ENCODE data around the gene PEA15. TPM values are rescaled to one million over a fixed set of nuclear protein-coding genes. Genes with fewer than 3 reads are reported as not detected.

PEA15 gene
- total and polyA plus RNA-seq, 9 of the 15 experiments (the other 6 are each of a cell fraction or from before 2014, with no cell fraction given), result 8.2 to 175 (median 35.4) TPM

GRCh38 chr1:160224606-160225005 lies 19.4 kb downstream of the PEA15 start:
- ATAC-seq (no peak), FAIRE-seq (no peak), DNase-seq (ENCODE audit: extremely low read depth in 1 of 4, low spot score in 3 of 4) (no peak)
- H3K4me1 ChIP-seq (replicated peaks in 1 of 2; ENCODE audit: control insufficient read depth in 2 of 2, insufficient read depth in 2 of 2, low read length in 2 of 2), result no peaks in the 10 kb centered on the region
- BruUV-seq (replicated peaks), result no TSS peak
- H2AFZ ChIP-seq (ENCODE audit: low read depth, low read length), result no peak overlapping the region
- H3K36me3 ChIP-seq (ENCODE audit: control insufficient read depth, insufficient read depth, low read length), result peaks cover 99% of the 10 kb centered on the region
- no peaks in the 10 kb centered on the region for H3K9me1 ChIP-seq (ENCODE audit: control insufficient read depth, insufficient read depth, low read length)
- no peak overlapping the region for H3K4me3 ChIP-seq
- no peaks in the 10 kb centered on the region for H4K20me1 ChIP-seq (replicated peaks; ENCODE audit: control insufficient read depth, insufficient read depth, low read length)
- H3K27me3 ChIP-seq (ENCODE audit: control insufficient read depth in 2 of 2, insufficient read depth in 2 of 2, low read length in 2 of 2), result no peaks in the 10 kb centered on the region
- ChIA-PET CTCF (ENCODE audit: low intra/inter-chr PET ratio) (no interaction called here), POLR2A (interaction anchor here (0.6 kb wide), 2 partner anchors 12 to 841 kb away, joined by 3 to 4 read pairs; no protein-coding TSS in a partner anchor)
- 70% methylated on average over 2 of the region's 2 CpGs for WGBS (ENCODE audit: insufficient coverage, low coverage, missing lambda C conversion rate)
- H3K4me2 ChIP-seq (ENCODE audit: insufficient read depth, low read length), result no peak overlapping the region
- no peaks in the 10 kb centered on the region for H3K79me2 ChIP-seq (ENCODE audit: control insufficient read depth, insufficient read depth, low read length)
- in situ Hi-C loops (cut with MboI), result no loop called here
- H3K9ac ChIP-seq (ENCODE audit: insufficient read depth in 1 of 2, low read depth in 2 of 2, low read length in 2 of 2), result no peak overlapping the region
- H3K9me3 ChIP-seq (replicated peaks; ENCODE audit: control insufficient read depth, insufficient read depth, low read depth, low read length), result no peaks in the 10 kb centered on the region
- TF ChIP-seq MCM7 (IDR thresholded peaks at IDR 0.05) (no peak), TGIF2 (CRISPR knock-in tag; IDR thresholded peaks at IDR 0.05) (no peak)
- TF ChIP-seq, protein P1, sequence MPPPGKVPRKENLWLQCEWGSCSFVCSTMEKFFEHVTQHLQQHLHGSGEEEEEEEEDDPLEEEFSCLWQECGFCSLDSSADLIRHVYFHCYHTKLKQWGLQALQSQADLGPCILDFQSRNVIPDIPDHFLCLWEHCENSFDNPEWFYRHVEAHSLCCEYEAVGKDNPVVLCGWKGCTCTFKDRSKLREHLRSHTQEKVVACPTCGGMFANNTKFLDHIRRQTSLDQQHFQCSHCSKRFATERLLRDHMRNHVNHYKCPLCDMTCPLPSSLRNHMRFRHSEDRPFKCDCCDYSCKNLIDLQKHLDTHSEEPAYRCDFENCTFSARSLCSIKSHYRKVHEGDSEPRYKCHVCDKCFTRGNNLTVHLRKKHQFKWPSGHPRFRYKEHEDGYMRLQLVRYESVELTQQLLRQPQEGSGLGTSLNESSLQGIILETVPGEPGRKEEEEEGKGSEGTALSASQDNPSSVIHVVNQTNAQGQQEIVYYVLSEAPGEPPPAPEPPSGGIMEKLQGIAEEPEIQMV (tag; conservative IDR thresholded peaks at IDR 0.05; ENCODE audit: low read depth), result no peak
- H3K27ac ChIP-seq (ENCODE audit: extremely low read depth, low read depth, low read length), result no peak overlapping the region
- intact Hi-C loops (cut with micrococcal nuclease), result no loop called here

DNA sequence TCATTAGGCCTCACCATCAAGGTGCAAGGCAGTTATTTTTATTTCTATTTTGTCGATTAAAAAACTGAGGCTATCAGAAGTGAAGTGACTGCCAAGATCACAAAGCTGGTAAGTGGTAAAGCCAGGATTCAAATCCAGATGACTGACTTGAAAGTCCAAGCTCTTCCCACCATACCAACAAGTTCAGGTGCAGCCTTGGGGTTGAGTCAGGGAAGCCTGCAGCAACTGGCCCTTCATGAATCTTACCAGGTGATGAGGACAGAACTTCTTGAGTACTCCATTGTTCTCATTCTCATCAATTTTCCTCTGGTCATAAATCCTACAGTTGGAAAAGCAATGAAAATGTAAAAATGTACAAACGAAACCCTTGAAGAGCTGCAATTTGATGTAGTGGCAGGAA lies 20.2 kb downstream of the PEA15 start:
- Histone ChIP-seq H3K79me2 (ENCODE audit: control insufficient read depth, insufficient read depth, low read length) (no peaks in the 10 kb centered on the region), H3K27ac (ENCODE audit: extremely low read depth, low read depth, low read length) (no peak overlapping the region), H4K20me1 (replicated peaks; ENCODE audit: control insufficient read depth, insufficient read depth, low read length) (no peaks in the 10 kb centered on the region), H2AFZ (ENCODE audit: low read depth, low read length) (no peak overlapping the region), H3K36me3 (ENCODE audit: control insufficient read depth, insufficient read depth, low read length) (peaks cover 97% of the 10 kb centered on the region), H3K9ac (ENCODE audit: insufficient read depth in 1 of 2, low read depth in 2 of 2, low read length in 2 of 2) (no peak overlapping the region), H3K9me1 (ENCODE audit: control insufficient read depth, insufficient read depth, low read length) (no peaks in the 10 kb centered on the region), H3K9me3 (replicated peaks; ENCODE audit: control insufficient read depth, insufficient read depth, low read depth, low read length) (no peaks in the 10 kb centered on the region), H3K4me3 (no peak overlapping the region), H3K4me2 (ENCODE audit: insufficient read depth, low read length) (no peak overlapping the region), H3K27me3 (ENCODE audit: control insufficient read depth in 2 of 2, insufficient read depth in 2 of 2, low read length in 2 of 2) (no peaks in the 10 kb centered on the region), H3K4me1 (replicated peaks in 1 of 2; ENCODE audit: control insufficient read depth in 2 of 2, insufficient read depth in 2 of 2, low read length in 2 of 2) (no peaks in the 10 kb centered on the region)
- 59% methylated on average over 2 of the region's 2 CpGs for WGBS (ENCODE audit: insufficient coverage, low coverage, missing lambda C conversion rate)
- in situ Hi-C loops (cut with MboI), result no loop called here
- DNase-seq (ENCODE audit: extremely low read depth in 1 of 4, low spot score in 3 of 4) (no peak), FAIRE-seq (no peak), ATAC-seq (no peak)
- ChIA-PET POLR2A (interaction anchor here (0.6 to 1.1 kb wide), 3 partner anchors 10 to 842 kb away, joined by 3 to 4 read pairs (median 3); no protein-coding TSS in a partner anchor), CTCF (ENCODE audit: low intra/inter-chr PET ratio) (no interaction called here)
- no peak for TF ChIP-seq MIER1 (IDR thresholded peaks at IDR 0.05; ENCODE audit: low read depth)
- BruUV-seq (replicated peaks), result no TSS peak
- intact Hi-C loops (cut with micrococcal nuclease), result no loop called here
